Ovary (tissue), 3 donors: ENCODE data around the gene ITPK1.

Source experiments
- EP300 ChIP-seq: sonication (generic); formaldehyde crosslinking; IDR thresholded peaks from one replicate; pipeline ENCODE4 v1.6.1; 2017; ENCODE audit warnings: antibody characterized with exemption
- TF ChIP-seq, protein P1 (sequence below), 3 donors: fragments of 450-650 bp in 2 of 3; fragments of 200-600 bp in 1 of 3; IDR thresholded peaks; one replicate each; pipeline versions ENCODE4 v1.5.1 to v1.8.0; 2016 to 2022; ENCODE audit warnings: antibody characterized with exemption in 3 of 3, mild to moderate bottlenecking in 1 of 3
- donor health status: DM: no; HTN: no; CAD: no.

GRCh38 chr14:92926931-92927330, 188.8 kb downstream of the ITPK1 start:
- TF ChIP-seq, protein P1, sequence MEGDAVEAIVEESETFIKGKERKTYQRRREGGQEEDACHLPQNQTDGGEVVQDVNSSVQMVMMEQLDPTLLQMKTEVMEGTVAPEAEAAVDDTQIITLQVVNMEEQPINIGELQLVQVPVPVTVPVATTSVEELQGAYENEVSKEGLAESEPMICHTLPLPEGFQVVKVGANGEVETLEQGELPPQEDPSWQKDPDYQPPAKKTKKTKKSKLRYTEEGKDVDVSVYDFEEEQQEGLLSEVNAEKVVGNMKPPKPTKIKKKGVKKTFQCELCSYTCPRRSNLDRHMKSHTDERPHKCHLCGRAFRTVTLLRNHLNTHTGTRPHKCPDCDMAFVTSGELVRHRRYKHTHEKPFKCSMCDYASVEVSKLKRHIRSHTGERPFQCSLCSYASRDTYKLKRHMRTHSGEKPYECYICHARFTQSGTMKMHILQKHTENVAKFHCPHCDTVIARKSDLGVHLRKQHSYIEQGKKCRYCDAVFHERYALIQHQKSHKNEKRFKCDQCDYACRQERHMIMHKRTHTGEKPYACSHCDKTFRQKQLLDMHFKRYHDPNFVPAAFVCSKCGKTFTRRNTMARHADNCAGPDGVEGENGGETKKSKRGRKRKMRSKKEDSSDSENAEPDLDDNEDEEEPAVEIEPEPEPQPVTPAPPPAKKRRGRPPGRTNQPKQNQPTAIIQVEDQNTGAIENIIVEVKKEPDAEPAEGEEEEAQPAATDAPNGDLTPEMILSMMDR (IDR thresholded peaks at IDR 0.05): no peak
- TF ChIP-seq EP300: no peak
